ENCODE results near the gene SIPA1L3. TPM values are rescaled to one million over a fixed set of nuclear protein-coding genes. Genes with fewer than 3 reads are reported as not detected.

Gene SIPA1L3
- total RNA-seq, 1 experiment from 2014 or later = 66.3 TPM

- H3K27me3 ChIP-seq (ENCODE audit: control insufficient read depth, insufficient read depth, low read length) = no peaks in the 10 kb centered on the region
- no peak overlapping the region for H3K4me3 ChIP-seq (ENCODE audit: low read depth in 2 of 2, low read length in 2 of 2)
- ATAC-seq (peak; percentile 42; the same call in 1 of the 2 replicates), DNase-seq (ENCODE audit: low read depth, low spot score) (no peak)
- TF ChIP-seq POLR2AphosphoS5 (IDR thresholded peaks at IDR 0.05; ENCODE audit: low read depth, low read length) (no peak), SIN3A (IDR thresholded peaks at IDR 0.05; ENCODE audit: borderline replicate concordance, insufficient read depth, low read depth, low read length) (no peak), TCF7L2 (IDR thresholded peaks at IDR 0.05; ENCODE audit: low read depth, low read length) (no peak), REST (IDR thresholded peaks at IDR 0.05; ENCODE audit: insufficient read depth in 1 of 2, low read depth in 2 of 2, low read length in 1 of 2) (no peak)
- no TSS peak for BruUV-seq (replicated peaks)
- H3K27ac ChIP-seq (ENCODE audit: low read length) = no peak overlapping the region
- intact Hi-C loops (cut with micrococcal nuclease; ENCODE audit: unreplicated experiment) = no loop called here
- no peaks in the 10 kb centered on the region for H3K36me3 ChIP-seq (ENCODE audit: control insufficient read depth, insufficient read depth, low read length)
- H3K4me1 ChIP-seq (ENCODE audit: control insufficient read depth, insufficient read depth, low read length) = no peaks in the 10 kb centered on the region
- CTCF ChIA-PET = interaction anchor here (0.6 to 0.9 kb wide), 5 partner anchors 9 to 242 kb away, joined by 3 to 8 read pairs (median 3); no protein-coding TSS in a partner anchor
- in situ Hi-C loops (cut with HindIII; ENCODE audit: low pct_unique_long_range_greater_than_20kb, low sequenced_read_pairs) = no loop called here
- POLR2A ChIA-PET = no interaction called here
- H3K9me3 ChIP-seq (ENCODE audit: control insufficient read depth, insufficient read depth, low read depth, low read length) = no peaks in the 10 kb centered on the region
These were observed 236.8 kb downstream of the SIPA1L3 start for GRCh38 chr19:38143847-38144246.

DNA sequence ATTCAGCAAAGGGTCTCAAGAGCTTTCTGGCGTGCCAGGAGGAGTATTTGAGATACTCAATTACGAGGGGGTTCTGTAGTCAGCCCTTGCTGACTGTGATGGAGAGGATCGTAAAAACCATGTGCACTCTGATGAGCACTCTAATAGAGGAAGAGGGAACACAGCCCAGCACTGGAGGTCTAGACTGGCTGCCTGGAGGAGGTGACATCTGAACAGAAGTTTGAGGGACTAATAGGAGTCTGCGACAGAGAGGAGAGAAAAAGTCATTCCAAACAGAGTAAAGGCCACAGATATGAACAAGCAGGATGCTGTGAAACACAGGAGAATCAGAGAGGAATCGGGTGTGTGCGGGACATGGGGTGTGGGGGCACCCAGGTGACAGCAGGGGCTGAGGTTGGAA lies 237.7 kb downstream of the SIPA1L3 start:
- POLR2A ChIA-PET = no interaction called here
- TF ChIP-seq SIN3A (IDR thresholded peaks at IDR 0.05; ENCODE audit: borderline replicate concordance, insufficient read depth, low read depth, low read length) (no peak), REST (IDR thresholded peaks at IDR 0.05; ENCODE audit: insufficient read depth in 1 of 2, low read depth in 2 of 2, low read length in 1 of 2) (no peak), POLR2AphosphoS5 (IDR thresholded peaks at IDR 0.05; ENCODE audit: low read depth, low read length) (no peak), TCF7L2 (IDR thresholded peaks at IDR 0.05; ENCODE audit: low read depth, low read length) (no peak)
- TF ChIP-seq, protein P1, sequence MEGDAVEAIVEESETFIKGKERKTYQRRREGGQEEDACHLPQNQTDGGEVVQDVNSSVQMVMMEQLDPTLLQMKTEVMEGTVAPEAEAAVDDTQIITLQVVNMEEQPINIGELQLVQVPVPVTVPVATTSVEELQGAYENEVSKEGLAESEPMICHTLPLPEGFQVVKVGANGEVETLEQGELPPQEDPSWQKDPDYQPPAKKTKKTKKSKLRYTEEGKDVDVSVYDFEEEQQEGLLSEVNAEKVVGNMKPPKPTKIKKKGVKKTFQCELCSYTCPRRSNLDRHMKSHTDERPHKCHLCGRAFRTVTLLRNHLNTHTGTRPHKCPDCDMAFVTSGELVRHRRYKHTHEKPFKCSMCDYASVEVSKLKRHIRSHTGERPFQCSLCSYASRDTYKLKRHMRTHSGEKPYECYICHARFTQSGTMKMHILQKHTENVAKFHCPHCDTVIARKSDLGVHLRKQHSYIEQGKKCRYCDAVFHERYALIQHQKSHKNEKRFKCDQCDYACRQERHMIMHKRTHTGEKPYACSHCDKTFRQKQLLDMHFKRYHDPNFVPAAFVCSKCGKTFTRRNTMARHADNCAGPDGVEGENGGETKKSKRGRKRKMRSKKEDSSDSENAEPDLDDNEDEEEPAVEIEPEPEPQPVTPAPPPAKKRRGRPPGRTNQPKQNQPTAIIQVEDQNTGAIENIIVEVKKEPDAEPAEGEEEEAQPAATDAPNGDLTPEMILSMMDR (IDR thresholded peaks at IDR 0.05) = no peak
- no peaks in the 10 kb centered on the region for H3K4me1 ChIP-seq (ENCODE audit: control insufficient read depth, insufficient read depth, low read length)
- DNase-seq (ENCODE audit: low read depth, low spot score) (no peak), ATAC-seq (no peak)
- H3K27ac ChIP-seq (ENCODE audit: low read length) = no peak overlapping the region
- H3K27me3 ChIP-seq (ENCODE audit: control insufficient read depth, insufficient read depth, low read length) = no peaks in the 10 kb centered on the region
- CTCF ChIA-PET = no interaction called here
- no peak overlapping the region for H3K4me3 ChIP-seq (ENCODE audit: low read depth in 2 of 2, low read length in 2 of 2)
- intact Hi-C loops (cut with micrococcal nuclease; ENCODE audit: unreplicated experiment) = no loop called here
- BruUV-seq (replicated peaks) = no TSS peak
- H3K9me3 ChIP-seq (ENCODE audit: control insufficient read depth, insufficient read depth, low read depth, low read length) = no peaks in the 10 kb centered on the region
- H3K36me3 ChIP-seq (ENCODE audit: control insufficient read depth, insufficient read depth, low read length) = no peaks in the 10 kb centered on the region
- in situ Hi-C loops (cut with HindIII; ENCODE audit: low pct_unique_long_range_greater_than_20kb, low sequenced_read_pairs) = no loop called here

Data from Panc1 (cell line).